ENCODE results near the gene ANKS1A.

GRCh38 chr6:35015996-35016395, 126.9 kb downstream of the ANKS1A start:
- no peak for TF ChIP-seq CTCF (conservative IDR thresholded peaks at IDR 0.05)
- no peak for TF ChIP-seq EZH2 (IDR thresholded peaks at IDR 0.05; ENCODE audit: low read depth)

Measured in PC-9 (cell line).